Panc1 (cell line): ENCODE measurements around the gene SIGLEC1. TPM values are rescaled to one million over a fixed set of nuclear protein-coding genes. Genes with fewer than 3 reads are reported as not detected.

Source experiments
- ATAC-seq: fragments of 200-7000 bp; cut with Tn5 transposase; 2 replicates; pipeline ENCODE4 v1.9.1; 2020; ENCODE audit warnings: mild to moderate bottlenecking, moderate library complexity
- BruUV-seq: library from RNA; stranded (reverse); fragments of 400-500 nt; replicated peaks from 2 replicates; lab custom pipeline; 2021; lab: Mats Ljungman, UMichigan
- CTCF ChIA-PET: fragments of 300-600 bp; sonication (Branson Sonifier 250); formaldehyde crosslinking; loops from one replicate; lab custom pipeline; 2022; ENCODE audit warnings: antibody characterized with exemption; lab: Charles Lee
- POLR2A ChIA-PET: fragments of 300-600 bp; sonication (Branson Sonifier 250); formaldehyde crosslinking; loops from one replicate; lab custom pipeline; 2022; ENCODE audit warnings: antibody characterized with exemption; lab: Charles Lee
- DNase-seq: peaks from one replicate; pipeline ENCODE4 v3.0.0-alpha.2; 2010; ENCODE audit warnings: low read depth, low spot score
- H3K27ac ChIP-seq: 2 replicates; pipeline ENCODE4 v1.5.1; 2011; ENCODE audit warnings: mild to moderate bottlenecking, low read length, inconsistent platforms
- H3K27me3 ChIP-seq: fragments of 200-500 bp; sonication (Bioruptor generic); 2 replicates; pipeline ENCODE4 v1.6.0; 2014; ENCODE audit warnings: low read length, inconsistent platforms; ENCODE audit not compliant: control insufficient read depth, insufficient read depth
- H3K36me3 ChIP-seq: fragments of 200-500 bp; sonication (Bioruptor generic); 2 replicates; pipeline ENCODE4 v1.5.1; 2014; ENCODE audit warnings: inconsistent platforms, mild to moderate bottlenecking, low read length, moderate library complexity; ENCODE audit not compliant: control insufficient read depth, insufficient read depth
- H3K4me1 ChIP-seq: 2 replicates; pipeline ENCODE4 v1.5.1; 2011; ENCODE audit warnings: inconsistent platforms, mild to moderate bottlenecking, low read length, moderate library complexity; ENCODE audit not compliant: control insufficient read depth, insufficient read depth
- H3K4me3 ChIP-seq, 2 experiments: 2 replicates each; pipeline ENCODE4 v1.5.1; 2011 to 2012; ENCODE audit warnings: low read depth in 2 of 2, low read length in 2 of 2, mild to moderate bottlenecking in 2 of 2, inconsistent platforms in 1 of 2, moderate library complexity in 1 of 2
- H3K9me3 ChIP-seq: fragments of 200-500 bp; sonication (Bioruptor generic); 2 replicates; pipeline ENCODE4 v1.5.1; 2014; ENCODE audit warnings: low read depth, mild to moderate bottlenecking, inconsistent platforms, low read length, moderate library complexity; ENCODE audit not compliant: control insufficient read depth, insufficient read depth
- POLR2AphosphoS5 ChIP-seq: IDR thresholded peaks from 2 replicates; pipeline ENCODE4 v1.6.1; 2012; ENCODE audit warnings: mild to moderate bottlenecking, low read depth, low read length, moderate library complexity
- REST ChIP-seq, 2 experiments: IDR thresholded peaks; 2 replicates each; pipeline ENCODE4 v1.6.1; 2011 to 2012; ENCODE audit warnings: low read depth in 2 of 2, control low read depth in 1 of 2, low read length in 1 of 2, mild to moderate bottlenecking in 1 of 2, moderate library complexity in 1 of 2; ENCODE audit not compliant: insufficient read depth in 1 of 2
- SIN3A ChIP-seq: IDR thresholded peaks from 2 replicates; pipeline ENCODE4 v1.6.1; 2012; ENCODE audit warnings: low read depth, mild to moderate bottlenecking, low read length, moderate library complexity, borderline replicate concordance; ENCODE audit not compliant: insufficient read depth
- TCF7L2 ChIP-seq: IDR thresholded peaks from 2 replicates; pipeline ENCODE4 v1.6.1; 2011; ENCODE audit warnings: mild to moderate bottlenecking, low read depth, low read length, inconsistent platforms
- in situ Hi-C: cut with HindIII; loops from 2 replicates; pipeline ENCODE4 v1.10.0; 2016; ENCODE audit warnings: low sequenced_read_pairs, low pct_unique_long_range_greater_than_20kb
- intact Hi-C: fragments of 100-400 bp; cut with micrococcal nuclease; formaldehyde crosslinking; loops from one replicate; pipeline ENCODE4 v1.10.0; 2022; ENCODE audit not compliant: unreplicated experiment
- total RNA-seq: library from RNA; stranded (reverse); gene quantifications from one replicate; pipeline ENCODE4 v1.2.1, GENCODE V29; 2021; ENCODE audit not compliant: unreplicated experiment
- TF ChIP-seq, protein P1 (sequence below): fragments of 450-650 bp; IDR thresholded peaks from 2 replicates; pipeline ENCODE4 v1.5.1; 2017; ENCODE audit warnings: mild to moderate bottlenecking

Gene SIGLEC1
- total RNA-seq, 1 experiment from 2014 or later: 0.03 TPM

GRCh38 chr20:3753098-3753497 lies 40.7 kb upstream of the SIGLEC1 start:
- H3K36me3 ChIP-seq: no peaks in the 10 kb centered on the region
- intact Hi-C loops: loop anchor here (1.0 kb wide), 1 partner anchor 28 kb away; the partner anchor contains the start of gene SPEF1
- no TSS peak for BruUV-seq
- ATAC-seq (peak; percentile 64), DNase-seq (no peak)
- POLR2A ChIA-PET: no interaction called here
- CTCF ChIA-PET: interaction anchor here (0.5 to 1.7 kb wide), 6 partner anchors 15 to 214 kb away, joined by 3 to 11 read pairs (median 6); partner anchors contain the start of genes ADISSP and SPEF1
- H3K27me3 ChIP-seq: peaks cover 6% of the 10 kb centered on the region
- no peak overlapping the region for H3K27ac ChIP-seq
- H3K4me1 ChIP-seq: no peaks in the 10 kb centered on the region; the same call in 1 of the 2 replicates
- no peaks in the 10 kb centered on the region for H3K9me3 ChIP-seq
- no peak overlapping the region for H3K4me3 ChIP-seq
- in situ Hi-C loops: no loop called here
- TF ChIP-seq, protein P1, sequence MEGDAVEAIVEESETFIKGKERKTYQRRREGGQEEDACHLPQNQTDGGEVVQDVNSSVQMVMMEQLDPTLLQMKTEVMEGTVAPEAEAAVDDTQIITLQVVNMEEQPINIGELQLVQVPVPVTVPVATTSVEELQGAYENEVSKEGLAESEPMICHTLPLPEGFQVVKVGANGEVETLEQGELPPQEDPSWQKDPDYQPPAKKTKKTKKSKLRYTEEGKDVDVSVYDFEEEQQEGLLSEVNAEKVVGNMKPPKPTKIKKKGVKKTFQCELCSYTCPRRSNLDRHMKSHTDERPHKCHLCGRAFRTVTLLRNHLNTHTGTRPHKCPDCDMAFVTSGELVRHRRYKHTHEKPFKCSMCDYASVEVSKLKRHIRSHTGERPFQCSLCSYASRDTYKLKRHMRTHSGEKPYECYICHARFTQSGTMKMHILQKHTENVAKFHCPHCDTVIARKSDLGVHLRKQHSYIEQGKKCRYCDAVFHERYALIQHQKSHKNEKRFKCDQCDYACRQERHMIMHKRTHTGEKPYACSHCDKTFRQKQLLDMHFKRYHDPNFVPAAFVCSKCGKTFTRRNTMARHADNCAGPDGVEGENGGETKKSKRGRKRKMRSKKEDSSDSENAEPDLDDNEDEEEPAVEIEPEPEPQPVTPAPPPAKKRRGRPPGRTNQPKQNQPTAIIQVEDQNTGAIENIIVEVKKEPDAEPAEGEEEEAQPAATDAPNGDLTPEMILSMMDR: peak; percentile 92
- TF ChIP-seq TCF7L2: no peak

- in situ Hi-C loops: no loop called here
Measured at GRCh38 chr20:3752386-3752759, 40.0 kb upstream of the SIGLEC1 start.

More at GRCh38 chr20:3752386-3752759, 40.0 kb upstream of the SIGLEC1 start:
- no peak for TF ChIP-seq SIN3A
- TF ChIP-seq, protein P1: no peak
- no peak for TF ChIP-seq TCF7L2
- TF ChIP-seq REST (IDR thresholded peaks at IDR 0.05; ENCODE audit: insufficient read depth in 1 of 2, low read depth in 2 of 2, low read length in 1 of 2): no peak
- no peak for TF ChIP-seq POLR2AphosphoS5
- ChIA-PET CTCF (interaction anchor here (0.5 to 1.7 kb wide), 3 partner anchors 16 to 329 kb away, joined by 5 to 9 read pairs (median 5); partner anchors contain the start of genes ADISSP and SPEF1), POLR2A (no interaction called here)
- no TSS peak for BruUV-seq
- ATAC-seq: peak; percentile 28
- intact Hi-C loops: no loop called here
- H3K9me3 ChIP-seq: no peaks in the 10 kb centered on the region
- H3K27ac ChIP-seq: no peak overlapping the region
- peaks cover 6% of the 10 kb centered on the region for H3K27me3 ChIP-seq
- no peaks in the 10 kb centered on the region for H3K36me3 ChIP-seq
- H3K4me3 ChIP-seq: peak overlapping the region; percentile 44 to 47
- no peak for DNase-seq
- H3K4me1 ChIP-seq: no peaks in the 10 kb centered on the region; the same call in 1 of the 2 replicates
